Measurements from ENCODE around the gene SH3RF1. TPM values are rescaled to one million over a fixed set of nuclear protein-coding genes. Genes with fewer than 3 reads are reported as not detected.

The SH3RF1 gene
- total RNA-seq, 1 experiment from 2014 or later, result 11.5 TPM

GRCh38 chr4:169127314-169127713 lies 143.4 kb downstream of the SH3RF1 start:
- CTCF ChIA-PET, result no interaction called here
- H3K9me3 ChIP-seq (ENCODE audit: control insufficient read depth, insufficient read depth, low read depth, low read length), result no peaks in the 10 kb centered on the region
- no peak for ATAC-seq
- POLR2A ChIA-PET, result no interaction called here
- TF ChIP-seq POLR2AphosphoS5 (IDR thresholded peaks at IDR 0.05; ENCODE audit: low read depth, low read length) (no peak), REST (IDR thresholded peaks at IDR 0.05; ENCODE audit: insufficient read depth in 1 of 2, low read depth in 2 of 2, low read length in 1 of 2) (no peak), CTCF (IDR thresholded peaks at IDR 0.05) (no peak), SIN3A (IDR thresholded peaks at IDR 0.05; ENCODE audit: borderline replicate concordance, insufficient read depth, low read depth, low read length) (no peak), TCF7L2 (IDR thresholded peaks at IDR 0.05; ENCODE audit: low read depth, low read length) (no peak)
- H3K4me1 ChIP-seq (ENCODE audit: control insufficient read depth, insufficient read depth, low read length), result peaks cover 2% of the 10 kb centered on the region; the same call in 1 of the 2 replicates
- H3K27me3 ChIP-seq (ENCODE audit: control insufficient read depth, insufficient read depth, low read length), result no peaks in the 10 kb centered on the region
- in situ Hi-C loops (cut with HindIII; ENCODE audit: low pct_unique_long_range_greater_than_20kb, low sequenced_read_pairs), result no loop called here
- H3K4me3 ChIP-seq (ENCODE audit: low read depth in 2 of 2, low read length in 2 of 2), result no peak overlapping the region
- no peak for DNase-seq (ENCODE audit: low read depth, low spot score)
- intact Hi-C loops (cut with micrococcal nuclease; ENCODE audit: unreplicated experiment), result no loop called here
- no peak overlapping the region for H3K27ac ChIP-seq (ENCODE audit: low read length)
- BruUV-seq (replicated peaks), result no TSS peak
- H3K36me3 ChIP-seq (ENCODE audit: control insufficient read depth, insufficient read depth, low read length), result no peaks in the 10 kb centered on the region; the same call in 1 of the 2 replicates

GRCh38 chr4:169124661-169125060 lies 146.1 kb downstream of the SH3RF1 start:
- in situ Hi-C loops (cut with HindIII; ENCODE audit: low pct_unique_long_range_greater_than_20kb, low sequenced_read_pairs), result no loop called here
- CTCF ChIA-PET, result no interaction called here
- H3K9me3 ChIP-seq (ENCODE audit: control insufficient read depth, insufficient read depth, low read depth, low read length), result no peaks in the 10 kb centered on the region
- no peak for TF ChIP-seq SIN3A (IDR thresholded peaks at IDR 0.05; ENCODE audit: borderline replicate concordance, insufficient read depth, low read depth, low read length)
- H3K27ac ChIP-seq (ENCODE audit: low read length), result no peak overlapping the region
- H3K27me3 ChIP-seq (ENCODE audit: control insufficient read depth, insufficient read depth, low read length), result no peaks in the 10 kb centered on the region
- H3K36me3 ChIP-seq (ENCODE audit: control insufficient read depth, insufficient read depth, low read length), result no peaks in the 10 kb centered on the region; the same call in 1 of the 2 replicates
- DNase-seq (ENCODE audit: low read depth, low spot score), result no peak
- peaks cover 2% of the 10 kb centered on the region; the same call in 1 of the 2 replicates for H3K4me1 ChIP-seq (ENCODE audit: control insufficient read depth, insufficient read depth, low read length)
- POLR2A ChIA-PET, result no interaction called here
- ATAC-seq, result no peak
- intact Hi-C loops (cut with micrococcal nuclease; ENCODE audit: unreplicated experiment), result no loop called here
- BruUV-seq (replicated peaks), result no TSS peak
- H3K4me3 ChIP-seq (ENCODE audit: low read depth in 2 of 2, low read length in 2 of 2), result no peak overlapping the region

- H3K9me3 ChIP-seq (ENCODE audit: control insufficient read depth, insufficient read depth, low read depth, low read length), result no peaks in the 10 kb centered on the region
- no peaks in the 10 kb centered on the region for H3K4me1 ChIP-seq (ENCODE audit: control insufficient read depth, insufficient read depth, low read length)
- intact Hi-C loops (cut with micrococcal nuclease; ENCODE audit: unreplicated experiment), result no loop called here
- BruUV-seq (replicated peaks), result no TSS peak
- TF ChIP-seq CTCF (IDR thresholded peaks at IDR 0.05) (no peak), TCF7L2 (IDR thresholded peaks at IDR 0.05; ENCODE audit: low read depth, low read length) (no peak), POLR2AphosphoS5 (IDR thresholded peaks at IDR 0.05; ENCODE audit: low read depth, low read length) (no peak), SIN3A (IDR thresholded peaks at IDR 0.05; ENCODE audit: borderline replicate concordance, insufficient read depth, low read depth, low read length) (no peak), REST (IDR thresholded peaks at IDR 0.05; ENCODE audit: insufficient read depth in 1 of 2, low read depth in 2 of 2, low read length in 1 of 2) (no peak)
- no peaks in the 10 kb centered on the region; the same call in 1 of the 2 replicates for H3K36me3 ChIP-seq (ENCODE audit: control insufficient read depth, insufficient read depth, low read length)
- no peak overlapping the region for H3K4me3 ChIP-seq (ENCODE audit: low read depth in 2 of 2, low read length in 2 of 2)
- DNase-seq (ENCODE audit: low read depth, low spot score), result no peak
- ChIA-PET CTCF (no interaction called here), POLR2A (no interaction called here)
- in situ Hi-C loops (cut with HindIII; ENCODE audit: low pct_unique_long_range_greater_than_20kb, low sequenced_read_pairs), result no loop called here
- ATAC-seq, result no peak
- H3K27me3 ChIP-seq (ENCODE audit: control insufficient read depth, insufficient read depth, low read length), result no peaks in the 10 kb centered on the region
- H3K27ac ChIP-seq (ENCODE audit: low read length), result no peak overlapping the region
These were observed 148.3 kb downstream of the SH3RF1 start for GRCh38 chr4:169122422-169122821.
